ENCODE measurements around the gene PSME3IP1. TPM values are rescaled to one million over a fixed set of nuclear protein-coding genes. Genes with fewer than 3 reads are reported as not detected.

Gene PSME3IP1
- total and polyA plus RNA-seq, 2 of the 8 experiments (the other 6 are each of a cell fraction or from before 2014, with no cell fraction given) = 95.1 to 98.3 TPM

DNA sequence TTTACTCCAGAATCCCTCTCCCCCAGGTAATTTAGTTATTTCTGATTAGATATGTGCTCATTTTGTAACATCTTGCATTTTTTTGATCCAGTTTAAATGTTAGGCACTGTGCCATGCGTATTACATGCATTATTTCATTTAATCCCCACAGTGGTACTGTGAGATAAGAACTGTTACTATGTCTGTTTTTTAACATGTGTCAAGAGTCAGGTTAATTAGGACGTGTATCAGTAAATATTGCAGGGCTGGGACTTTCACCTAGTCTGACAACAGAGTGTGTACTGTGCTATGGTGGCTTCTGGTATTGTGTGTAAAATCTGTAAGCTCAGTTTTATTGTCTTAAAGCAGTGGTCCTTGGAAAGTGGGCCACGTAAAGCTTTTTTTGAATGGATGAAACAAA lies 10.9 kb upstream of the PSME3IP1 start:
- Histone ChIP-seq H3K36me3 (ENCODE audit: control insufficient read depth in 2 of 4, insufficient read depth in 4 of 4, low read length in 3 of 4) (no peaks in the 10 kb centered on the region; a peak in 1 of 8 replicates), H3K79me1 (ENCODE audit: low read depth, low read length) (no peaks in the 10 kb centered on the region; the same call in none of the 2 replicates), H2BK20ac (ENCODE audit: low read length) (no peak overlapping the region), H3K9me3 (ENCODE audit: insufficient read depth in 2 of 2, low read depth in 1 of 2, low read length in 1 of 2) (peaks cover 0 to 6% of the 10 kb centered on the region in 2 experiments; a peak in 2 of 4 replicates), H3K14ac (ENCODE audit: insufficient read length) (no peak overlapping the region), H2BK12ac (ENCODE audit: low read depth, low read length) (no peak overlapping the region), H3K18ac (ENCODE audit: extremely low read depth, low read length) (no peak overlapping the region), H4K5ac (ENCODE audit: insufficient read length, low read depth, low read length) (no peak overlapping the region), H2AFZ (ENCODE audit: low read length) (no peak overlapping the region), H3K27ac (ENCODE audit: low read depth, low read length) (no peak overlapping the region), H4K91ac (replicated peaks; ENCODE audit: insufficient read length, low read length) (no peak overlapping the region), H3K23me2 (ENCODE audit: low read depth, low read length) (no peaks in the 10 kb centered on the region), H3K4me3 (ENCODE audit: extremely low read depth in 1 of 4, insufficient read depth in 2 of 4, low read depth in 3 of 4, low read length in 4 of 4) (no peak overlapping the region), H3K79me2 (ENCODE audit: control insufficient read depth in 1 of 2, insufficient read depth in 2 of 2, low read length in 2 of 2) (peaks cover 2 to 54% of the 10 kb centered on the region in 2 experiments; a peak in 3 of 4 replicates), H3K56ac (replicated peaks; ENCODE audit: insufficient read length, low read depth, low read length) (no peak overlapping the region), H3K27me3 (replicated peaks in 1 of 4; ENCODE audit: control insufficient read depth in 3 of 4, extremely low read depth in 1 of 4, insufficient read depth in 3 of 4, low read length in 3 of 4) (no peaks in the 10 kb centered on the region), H3K4me2 (ENCODE audit: insufficient read depth in 1 of 2, low read depth in 2 of 2, low read length in 2 of 2) (no peak overlapping the region), H2BK15ac (ENCODE audit: low read length) (no peak overlapping the region), H4K20me1 (replicated peaks in 1 of 2; ENCODE audit: control insufficient read depth in 1 of 2, insufficient read depth in 2 of 2, low read length in 2 of 2) (no peaks in the 10 kb centered on the region), H2BK120ac (replicated peaks; ENCODE audit: low read depth, low read length) (no peak overlapping the region), H3K23ac (ENCODE audit: insufficient read length) (no peak overlapping the region), H4K8ac (ENCODE audit: extremely low read depth, insufficient read depth, low read length) (no peak overlapping the region), H3K9ac (replicated peaks in 1 of 4; ENCODE audit: extremely low read depth in 1 of 4, low read depth in 3 of 4, low read length in 3 of 4) (no peak overlapping the region), H3K4me1 (replicated peaks in 1 of 4; ENCODE audit: control insufficient read depth in 3 of 4, insufficient read depth in 4 of 4, low read length in 3 of 4) (no peaks in the 10 kb centered on the region), H3K4ac (replicated peaks; ENCODE audit: insufficient read length, low read depth, low read length) (no peak overlapping the region), H2BK5ac (ENCODE audit: low read depth, low read length) (no peak overlapping the region), H2AK5ac (ENCODE audit: low read depth, low read length) (no peak overlapping the region)
- FAIRE-seq (no peak), DNase-seq (ENCODE audit: low read depth in 1 of 2, low spot score in 2 of 2) (no peak)
- 79% methylated on average over 3 of the region's 3 CpGs; no CpG with 5 or more reads in 1 of the 2 experiments for WGBS, 2 experiments (ENCODE audit: extremely low coverage in 1 of 2, insufficient coverage in 1 of 2, insufficient read length in 1 of 2, insufficient replicate concordance in 2 of 2, low coverage in 1 of 2, low lambda C conversion rate in 2 of 2, missing lambda C conversion rate in 1 of 2)
- POLR2A ChIA-PET (ENCODE audit: partially characterized antibody) = interaction anchor here (0.6 to 1.6 kb wide), 2 partner anchors 11 to 12 kb away, joined by 3 to 4 read pairs; partner anchors contain the start of genes PSME3IP1 and RSPRY1
- CTCF ChIA-PET (ENCODE audit: partially characterized antibody) = interaction anchor here (0.7 to 1.4 kb wide), 3 partner anchors 8 to 13 kb away, joined by 3 to 4 read pairs (median 4); no protein-coding TSS in a partner anchor
- TF ChIP-seq HDAC6 (IDR thresholded peaks at IDR 0.05; ENCODE audit: low read depth, low read length) = no peak
- no peak for TF ChIP-seq SP1 (IDR thresholded peaks at IDR 0.05; ENCODE audit: low read depth, low read length)
- TF ChIP-seq KDM5A (IDR thresholded peaks at IDR 0.05; ENCODE audit: low read length) = no peak
